Brain pericyte (primary cell): ENCODE measurements around the gene COX7B2.

ENCODE experiments used
- DNase-seq: peaks from one replicate; pipeline ENCODE4 v3.0.0-alpha.2; 2012; ENCODE audit warnings: low read depth, low spot score

Gene COX7B2

GRCh38 chr4:46909078-46909477 is at the start of gene COX7B2:
COX7B2 (minus strand) TSS chr4:46909245; CDS start chr4:46735192, 174,053 bp downstream.
- no peak for DNase-seq

GRCh38 chr4:46956451-46956850 is 47.4 kb upstream of the COX7B2 start:
- no peak for DNase-seq

- DNase-seq = no peak
Measured at GRCh38 chr4:46955601-46956000, 46.6 kb upstream of the COX7B2 start.

GRCh38 chr4:46954643-46955042 is 45.6 kb upstream of the COX7B2 start:
- no peak for DNase-seq

- DNase-seq = no peak
Measured at GRCh38 chr4:46953564-46953963, 44.5 kb upstream of the COX7B2 start.

- no peak for DNase-seq
Measured at GRCh38 chr4:46952451-46952850, 43.4 kb upstream of the COX7B2 start.

- no peak for DNase-seq
Measured at GRCh38 chr4:46950826-46951225, 41.8 kb upstream of the COX7B2 start.

- DNase-seq = no peak
Measured at GRCh38 chr4:46949822-46950221, 40.8 kb upstream of the COX7B2 start.

GRCh38 chr4:46947541-46947940 is 38.5 kb upstream of the COX7B2 start:
- DNase-seq = no peak

GRCh38 chr4:46946919-46947536 is 38.0 kb upstream of the COX7B2 start:
- no peak for DNase-seq

- no peak for DNase-seq
Measured at GRCh38 chr4:46945062-46945461, 36.0 kb upstream of the COX7B2 start.

GRCh38 chr4:46944345-46944744 is 35.3 kb upstream of the COX7B2 start:
- DNase-seq = no peak

- DNase-seq = no peak
Measured at GRCh38 chr4:46937493-46937892, 28.4 kb upstream of the COX7B2 start.

- no peak for DNase-seq
Measured at GRCh38 chr4:46934726-46935125, 25.7 kb upstream of the COX7B2 start.

- DNase-seq = no peak
Measured at GRCh38 chr4:46933686-46934085, 24.6 kb upstream of the COX7B2 start.

GRCh38 chr4:46931981-46932380 is 22.9 kb upstream of the COX7B2 start:
- peak; percentile 7 for DNase-seq

GRCh38 chr4:46930891-46931290 is 21.8 kb upstream of the COX7B2 start:
- no peak for DNase-seq

GRCh38 chr4:46927201-46927600 is 18.2 kb upstream of the COX7B2 start:
- no peak for DNase-seq

- no peak for DNase-seq
Measured at GRCh38 chr4:46924789-46925529, 15.9 kb upstream of the COX7B2 start.

GRCh38 chr4:46922205-46922604 is 13.2 kb upstream of the COX7B2 start:
- no peak for DNase-seq

- DNase-seq = no peak
Measured at GRCh38 chr4:46908148-46908547, 897 bp downstream of the COX7B2 start.

- DNase-seq = no peak
Measured at GRCh38 chr4:46900082-46900481, 9.0 kb downstream of the COX7B2 start.

GRCh38 chr4:46894826-46895225 is 14.2 kb downstream of the COX7B2 start:
- no peak for DNase-seq
